K562 (cell line): ENCODE measurements around the gene PREX1. TPM values are rescaled to one million over a fixed set of nuclear protein-coding genes. Genes with fewer than 3 reads are reported as not detected.

Source experiments
- ATAC-seq: fragments of 200-7000 bp; cut with Tn5 transposase; 3 replicates; pipeline ENCODE4 v1.9.1; 2020; ENCODE audit warnings: moderate library complexity
- BruUV-seq: library from RNA; stranded (reverse); fragments of 400-500 nt; replicated peaks from 2 replicates; lab custom pipeline; 2021; lab: Mats Ljungman, UMichigan
- CTCF ChIA-PET: fragments of 300-600 bp; formaldehyde crosslinking; extraction: SDS; loops from one replicate; lab custom pipeline; 2021; ENCODE audit warnings: low intra/inter-chr PET ratio; lab: Yijun Ruan, JAX
- POLR2A ChIA-PET: fragments of 300-600, 350-650 bp; sonication (Branson Sonifier 250); formaldehyde crosslinking; extraction: SDS; loops from one replicate; lab custom pipeline; 2021; ENCODE audit warnings: antibody characterized with exemption, inconsistent platforms; lab: Yijun Ruan, JAX
- DNase-seq, 4 experiments: peaks; one replicate each; pipeline versions ENCODE4 v3.0.0 to v3.0.0-alpha.2; 2011 to 2018; ENCODE audit warnings: low spot score in 3 of 4, mixed read lengths in 3 of 4; ENCODE audit errors: extremely low read depth in 1 of 4
- FAIRE-seq: peaks from 2 replicates; lab custom pipeline; 2011; peaks lifted over from hg19 to GRCh38; lab: Jason Lieb, UNC
- H2AFZ ChIP-seq: 2 replicates; pipeline ENCODE4 v1.6.0; 2011; ENCODE audit warnings: low read depth, low read length, control low read depth, inconsistent platforms
- H3K27ac ChIP-seq: fragments of 200-600 bp; 3 replicates; pipeline ENCODE4 v1.8.0; 2011; ENCODE audit warnings: low read depth, mild to moderate bottlenecking, control low read depth, inconsistent platforms, low read length, moderate library complexity, mixed read lengths; ENCODE audit errors: extremely low read depth
- H3K27me3 ChIP-seq, 2 experiments: fragments of 300-600 bp in 1 of 2; 2 replicates in 1 of 2; 3 replicates in 1 of 2; pipeline versions ENCODE4 v1.6.0 to v1.8.0; 2011; ENCODE audit warnings: inconsistent platforms in 2 of 2, low read length in 2 of 2, mild to moderate bottlenecking in 1 of 2, mixed read lengths in 1 of 2, moderate library complexity in 1 of 2; ENCODE audit not compliant: control insufficient read depth in 2 of 2, insufficient read depth in 2 of 2
- H3K36me3 ChIP-seq: fragments of 300-600 bp; 3 replicates; pipeline ENCODE4 v1.8.0; 2011; ENCODE audit warnings: mild to moderate bottlenecking, low read length, inconsistent platforms; ENCODE audit not compliant: control insufficient read depth, insufficient read depth
- H3K4me1 ChIP-seq, 2 experiments: fragments of 200-600 bp in 1 of 2; replicated peaks in 1 of 2; 2 replicates in 1 of 2; 3 replicates in 1 of 2; pipeline versions ENCODE4 v1.5.1 to v1.8.0; 2011; ENCODE audit warnings: inconsistent platforms in 2 of 2, low read length in 2 of 2, mild to moderate bottlenecking in 1 of 2, mixed read lengths in 1 of 2, moderate library complexity in 1 of 2; ENCODE audit not compliant: control insufficient read depth in 2 of 2, insufficient read depth in 2 of 2
- H3K4me2 ChIP-seq: 2 replicates; pipeline ENCODE4 v1.6.1; 2011; ENCODE audit warnings: low read length, control low read depth, inconsistent platforms, mixed read lengths; ENCODE audit not compliant: insufficient read depth
- H3K4me3 ChIP-seq: fragments of 200-600 bp; sonication (generic), shearing (Covaris generic); 2 replicates; pipeline ENCODE4 v1.5.1; 2016; ENCODE audit warnings: control low read depth, inconsistent platforms
- H3K79me2 ChIP-seq: fragments of 200-600 bp; 3 replicates; pipeline ENCODE4 v1.8.0; 2011; ENCODE audit warnings: low read length, inconsistent platforms; ENCODE audit not compliant: control insufficient read depth, insufficient read depth
- H3K9ac ChIP-seq, 2 experiments: 2 replicates each; pipeline versions ENCODE4 v1.6.0 to v1.6.1; 2011; ENCODE audit warnings: low read depth in 2 of 2, low read length in 2 of 2, control low read depth in 1 of 2, inconsistent platforms in 1 of 2, mild to moderate bottlenecking in 1 of 2, mixed read lengths in 1 of 2; ENCODE audit not compliant: insufficient read depth in 1 of 2
- H3K9me1 ChIP-seq: one replicate; pipeline ENCODE4 v1.6.0; 2011; ENCODE audit warnings: inconsistent platforms, mild to moderate bottlenecking, low read length, moderate library complexity; ENCODE audit not compliant: control insufficient read depth, insufficient read depth
- H3K9me3 ChIP-seq: replicated peaks from 2 replicates; pipeline ENCODE4 v1.5.1; 2011; ENCODE audit warnings: low read depth, low read length, inconsistent platforms; ENCODE audit not compliant: control insufficient read depth, insufficient read depth
- H4K20me1 ChIP-seq: replicated peaks from 2 replicates; pipeline ENCODE4 v1.6.1; 2011; ENCODE audit warnings: low read length, inconsistent platforms, mixed read lengths; ENCODE audit not compliant: control insufficient read depth, insufficient read depth
- BCLAF1 ChIP-seq, 2 experiments: fragments of 450-650 bp in 1 of 2; IDR thresholded peaks; 2 replicates each; pipeline ENCODE4 v1.6.1; 2011 to 2017; ENCODE audit warnings: low read depth in 2 of 2, antibody characterized with exemption in 1 of 2, borderline replicate concordance in 1 of 2, low read length in 1 of 2, mild to moderate bottlenecking in 1 of 2, mixed read lengths in 1 of 2; ENCODE audit not compliant: control insufficient read depth in 1 of 2
- BCOR ChIP-seq: fragments of 450-650 bp; IDR thresholded peaks from 2 replicates; pipeline ENCODE4 v1.6.1; 2016
- CREB3 ChIP-seq: fragments of 450-650 bp; conservative IDR thresholded peaks from 2 replicates; pipeline ENCODE4 v1.6.1; 2016; ENCODE audit warnings: missing genetic modification characterization, low read depth, mild to moderate bottlenecking, missing compliant biosample characterization, moderate library complexity
- GABPB2 ChIP-seq: fragments of 250-450 bp; sonication (Bioruptor Pico); conservative IDR thresholded peaks from 2 replicates; pipeline ENCODE4 v1.5.1; 2021; ENCODE audit warnings: mild to moderate bottlenecking
- MAFF ChIP-seq: IDR thresholded peaks from 2 replicates; pipeline ENCODE4 v1.6.1; 2012; ENCODE audit warnings: low read length, improper control_type of control experiment
- MCM5 ChIP-seq: fragments of 450-650 bp; IDR thresholded peaks from 2 replicates; pipeline ENCODE4 v1.6.1; 2016; ENCODE audit warnings: low read depth
- NCOA6 ChIP-seq: fragments of 450-650 bp; IDR thresholded peaks from 2 replicates; pipeline ENCODE4 v1.6.1; 2017; ENCODE audit warnings: mild to moderate bottlenecking
- POLR2B ChIP-seq: fragments of 450-650 bp; IDR thresholded peaks from 2 replicates; pipeline ENCODE4 v1.6.1; 2018; ENCODE audit warnings: low read depth; ENCODE audit not compliant: partially characterized antibody
- PTTG1 ChIP-seq: fragments of 450-650 bp; IDR thresholded peaks from 2 replicates; pipeline ENCODE4 v1.6.1; 2016; ENCODE audit warnings: low read depth, mild to moderate bottlenecking, missing genetic modification characterization, missing compliant biosample characterization
- RBM25 ChIP-seq: fragments of 200-400 bp; formaldehyde crosslinking; IDR thresholded peaks from 2 replicates; pipeline ENCODE4 v1.6.1; 2018; ENCODE audit warnings: low read length, low read depth, moderate library complexity; ENCODE audit not compliant: severe bottlenecking
- SMAD2 ChIP-seq: fragments of 150-350 bp; IDR thresholded peaks from 2 replicates; pipeline ENCODE4 v1.6.1; 2014; ENCODE audit warnings: low read depth, mild to moderate bottlenecking, low read length
- STAT5A ChIP-seq: IDR thresholded peaks from 2 replicates; pipeline ENCODE4 v1.6.1; 2012; ENCODE audit warnings: low read length, inconsistent platforms, borderline replicate concordance
- ZFP36 ChIP-seq: fragments of 150-350 bp; IDR thresholded peaks from 2 replicates; pipeline ENCODE4 v1.6.1; 2018; ENCODE audit warnings: low read length, low read depth; ENCODE audit not compliant: partially characterized antibody
- ZNF174 ChIP-seq: fragments of 250-450 bp; sonication (Bioruptor Pico); IDR thresholded peaks from 2 replicates; pipeline ENCODE4 v1.4.0; 2020; ENCODE audit warnings: mild to moderate bottlenecking
- ZNF75A ChIP-seq: fragments of 450-650 bp; formaldehyde crosslinking; IDR thresholded peaks from 2 replicates; pipeline ENCODE4 v1.4.0; 2020; ENCODE audit warnings: mild to moderate bottlenecking
- WGBS: fragments of 100-300 bp; shearing (Covaris generic); methylation state at CpG from one replicate; pipeline ENCODE4 v1.1.6; 2016; ENCODE audit warnings: low coverage, mixed read lengths; ENCODE audit not compliant: insufficient coverage; ENCODE audit errors: missing lambda C conversion rate; 5-methylcytosine and 5-hydroxymethylcytosine counted together
- in situ Hi-C: fragments of 300-500 bp; cut with MboI; formaldehyde crosslinking; loops from 4 replicates; pipeline ENCODE4 v1.15.0; 2018; ENCODE audit warnings: inconsistent platforms, mixed read lengths
- intact Hi-C: fragments of 100-400 bp; cut with micrococcal nuclease; formaldehyde crosslinking; loops from 2 replicates; pipeline ENCODE4 v1.14.2; 2022
- polyA plus RNA-seq, 8 experiments: library from polyadenylated mRNA; depleted of rRNA in 4 of 8; stranded (reverse) in 5 of 8; unstranded in 3 of 8; fragments of >200 nt; fragmentation: Nextera tagmentation in 2 of 8; fragmentation: Illumina TruSeq in 1 of 8; extraction: Ambion mirVana in 2 of 8; extraction: Trizol in 1 of 8; gene quantifications; 2 replicates each; pipeline versions ENCODE4 v1.2.1 to v1.2.3, GENCODE V29; 2011 to 2014; ENCODE audit warnings: inconsistent platforms in 1 of 8, missing spikeins in 1 of 8
- total RNA-seq, 7 experiments: library from RNA; depleted of rRNA in 6 of 7; stranded (reverse); fragments of >200 nt in 6 of 7; fragmentation: Illumina TruSeq in 2 of 7; extraction: Trizol in 2 of 7; gene quantifications; 2 replicates each; pipeline versions ENCODE4 v1.2.1 to v1.2.3, GENCODE V29; 2011 to 2021; ENCODE audit warnings: low replicate concordance in 1 of 7

Gene PREX1
- total and polyA plus RNA-seq, 9 of the 15 experiments (the other 6 are each of a cell fraction or from before 2014, with no cell fraction given), result 0.37 to 10.4 (median 4.8) TPM

- peak; percentile 37; the same call in 1 of the 2 replicates for TF ChIP-seq MAFF
Measured at GRCh38 chr20:48809673-48810072, 18.1 kb downstream of the PREX1 start (continued).

GRCh38 chr20:48808382-48809034 lies 19.3 kb downstream of the PREX1 start:
- H3K36me3 ChIP-seq, result no peaks in the 10 kb centered on the region
- H3K27me3 ChIP-seq, result peaks cover 0 to 17% of the 10 kb centered on the region in 2 experiments; a peak in 3 of 5 replicates
- no peaks in the 10 kb centered on the region for H3K9me3 ChIP-seq
- CTCF ChIA-PET, result no interaction called here
- FAIRE-seq (no peak), DNase-seq (no peak), ATAC-seq (no peak)
- H3K4me1 ChIP-seq, result 0 out of 5 replicates have a peak, but pooled peaks cover 0 to 4% of the 10 kb centered on the region in 2 experiments
- intact Hi-C loops, result no loop called here
- no TSS peak for BruUV-seq
- no peak overlapping the region for H3K27ac ChIP-seq
- in situ Hi-C loops, result no loop called here
- no peaks in the 10 kb centered on the region for H3K79me2 ChIP-seq
- WGBS, result 22% methylated on average over 10 of the region's 10 CpGs
- no peaks in the 10 kb centered on the region; the same call in 1 of the 2 replicates for H4K20me1 ChIP-seq
- H3K4me3 ChIP-seq, result no peak overlapping the region
- H3K4me2 ChIP-seq, result no peak overlapping the region
- TF ChIP-seq RBM25 (peak; percentile 65), ZNF174 (CRISPR knock-in tag) (no peak), POLR2B (no peak), PTTG1 (no peak), CREB3 (tag) (no peak), GABPB2 (CRISPR knock-in tag) (no peak), SMAD2 (no peak), MCM5 (no peak), BCOR (peak; percentile 53), STAT5A (no peak), NCOA6 (no peak), ZNF75A (CRISPR knock-in tag) (no peak), BCLAF1 (IDR thresholded peaks at IDR 0.05; ENCODE audit: borderline replicate concordance in 1 of 2, control insufficient read depth in 1 of 2, low read depth in 2 of 2, low read length in 1 of 2) (no peak), ZFP36 (peak; percentile 10)
- H2AFZ ChIP-seq, result no peak overlapping the region
- POLR2A ChIA-PET, result interaction anchor here (0.7 kb wide), 1 partner anchor 14 kb away, joined by 4 read pairs; no protein-coding TSS in a partner anchor
- H3K9me1 ChIP-seq, result no peaks in the 10 kb centered on the region
- H3K9ac ChIP-seq, result no peak overlapping the region; a peak in 1 of 4 replicates
